Fibroblast of the aortic adventitia (primary cell): Measurements from ENCODE around the gene CORO7. TPM values are rescaled to one million over a fixed set of nuclear protein-coding genes. Genes with fewer than 3 reads are reported as not detected.

Experiments used
- DNase-seq: peaks from one replicate; pipeline ENCODE4 v3.0.0-alpha.2; 2010; ENCODE audit warnings: low read depth
- H3K4me3 ChIP-seq: 2 replicates; pipeline ENCODE4 v1.5.1; 2011; ENCODE audit warnings: low read depth, mild to moderate bottlenecking, control low read depth, low read length, moderate library complexity
- total RNA-seq: library from RNA; depleted of rRNA; stranded (reverse); fragments of >200 nt; gene quantifications from 2 replicates; pipeline ENCODE4 v1.2.3, GENCODE V29; 2012; ENCODE audit warnings: low replicate concordance
- TF ChIP-seq, protein P1 (sequence below): IDR thresholded peaks from 2 replicates; pipeline ENCODE4 v1.5.1; 2011; ENCODE audit warnings: mild to moderate bottlenecking, low read length, control low read depth, inconsistent platforms; ENCODE audit not compliant: insufficient read depth

CORO7 gene
- total RNA-seq, 1 donor: 16.7 TPM

DNA sequence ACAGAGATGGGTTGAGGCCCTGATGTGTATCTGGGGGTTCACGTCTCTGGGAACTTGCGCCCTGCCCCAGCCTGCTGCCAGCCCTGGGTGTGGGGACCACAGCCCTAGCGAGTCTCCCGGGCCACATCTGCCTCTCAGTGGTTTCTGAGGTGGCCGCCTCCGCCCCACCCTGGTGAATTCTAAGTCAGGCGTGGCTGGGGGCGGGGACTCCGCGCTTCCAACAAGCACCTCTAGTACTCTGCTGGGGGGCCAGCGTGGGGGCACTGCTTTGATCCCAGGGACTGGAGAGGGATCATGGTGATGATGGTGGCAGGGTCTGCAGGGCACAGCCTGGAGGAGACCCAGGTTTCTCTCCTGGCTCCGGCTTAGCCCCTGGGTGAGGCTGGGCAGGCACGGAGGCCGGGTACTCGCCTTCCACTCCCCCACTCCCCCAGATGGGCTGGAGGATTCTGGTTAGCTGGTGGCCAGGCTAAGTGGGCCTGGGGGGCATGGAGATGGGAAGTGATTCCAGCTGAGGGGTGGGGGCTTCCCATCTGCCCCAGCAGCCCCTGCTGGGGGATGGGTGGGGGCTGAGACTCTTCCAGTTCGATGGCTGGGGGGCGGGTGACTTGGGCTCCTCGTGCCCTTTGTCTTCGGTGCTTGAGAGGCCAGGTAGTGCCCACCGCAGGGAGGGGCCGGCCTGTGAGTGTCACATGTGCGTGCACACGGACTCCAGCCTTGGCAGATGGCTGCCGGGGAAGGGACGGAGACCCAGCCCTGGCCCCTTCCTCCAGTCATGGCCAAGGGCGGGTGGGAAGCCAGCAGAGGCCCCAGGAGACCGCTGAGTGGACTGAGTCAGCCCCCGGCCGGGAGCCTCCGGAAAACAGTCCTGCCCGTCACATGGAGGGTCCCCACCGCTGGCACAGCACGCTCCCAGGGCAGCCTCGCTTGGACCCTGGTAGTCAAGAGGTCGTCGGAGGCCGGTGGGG is 96.7 kb downstream of the CORO7 start:
- TF ChIP-seq, protein P1, sequence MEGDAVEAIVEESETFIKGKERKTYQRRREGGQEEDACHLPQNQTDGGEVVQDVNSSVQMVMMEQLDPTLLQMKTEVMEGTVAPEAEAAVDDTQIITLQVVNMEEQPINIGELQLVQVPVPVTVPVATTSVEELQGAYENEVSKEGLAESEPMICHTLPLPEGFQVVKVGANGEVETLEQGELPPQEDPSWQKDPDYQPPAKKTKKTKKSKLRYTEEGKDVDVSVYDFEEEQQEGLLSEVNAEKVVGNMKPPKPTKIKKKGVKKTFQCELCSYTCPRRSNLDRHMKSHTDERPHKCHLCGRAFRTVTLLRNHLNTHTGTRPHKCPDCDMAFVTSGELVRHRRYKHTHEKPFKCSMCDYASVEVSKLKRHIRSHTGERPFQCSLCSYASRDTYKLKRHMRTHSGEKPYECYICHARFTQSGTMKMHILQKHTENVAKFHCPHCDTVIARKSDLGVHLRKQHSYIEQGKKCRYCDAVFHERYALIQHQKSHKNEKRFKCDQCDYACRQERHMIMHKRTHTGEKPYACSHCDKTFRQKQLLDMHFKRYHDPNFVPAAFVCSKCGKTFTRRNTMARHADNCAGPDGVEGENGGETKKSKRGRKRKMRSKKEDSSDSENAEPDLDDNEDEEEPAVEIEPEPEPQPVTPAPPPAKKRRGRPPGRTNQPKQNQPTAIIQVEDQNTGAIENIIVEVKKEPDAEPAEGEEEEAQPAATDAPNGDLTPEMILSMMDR: no peak
- no peak for DNase-seq
- peak overlapping the region; percentile 86 for H3K4me3 ChIP-seq

DNA sequence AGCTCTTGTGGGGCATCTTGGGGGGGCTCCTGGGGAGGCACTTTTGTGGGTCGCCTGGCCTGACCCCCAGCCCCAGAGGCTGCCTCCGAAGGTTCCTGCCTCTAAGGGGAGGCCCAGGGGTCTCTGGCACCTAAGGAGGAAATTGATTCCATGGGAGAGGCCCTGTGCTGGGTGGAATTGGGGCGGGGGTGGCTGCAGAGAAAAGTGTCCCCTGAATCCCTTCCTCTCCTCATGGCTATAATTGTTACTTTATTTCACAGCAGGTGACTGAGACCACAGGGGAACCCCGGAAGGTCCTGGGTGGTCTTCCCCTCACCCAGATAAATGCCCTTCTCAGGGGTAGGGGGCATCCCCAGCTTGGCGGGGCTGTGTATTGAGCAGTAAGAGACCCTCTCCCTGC is 97.4 kb downstream of the CORO7 start:
- DNase-seq: no peak
- TF ChIP-seq, protein P1: no peak
- H3K4me3 ChIP-seq: peak overlapping the region; percentile 86

DNA sequence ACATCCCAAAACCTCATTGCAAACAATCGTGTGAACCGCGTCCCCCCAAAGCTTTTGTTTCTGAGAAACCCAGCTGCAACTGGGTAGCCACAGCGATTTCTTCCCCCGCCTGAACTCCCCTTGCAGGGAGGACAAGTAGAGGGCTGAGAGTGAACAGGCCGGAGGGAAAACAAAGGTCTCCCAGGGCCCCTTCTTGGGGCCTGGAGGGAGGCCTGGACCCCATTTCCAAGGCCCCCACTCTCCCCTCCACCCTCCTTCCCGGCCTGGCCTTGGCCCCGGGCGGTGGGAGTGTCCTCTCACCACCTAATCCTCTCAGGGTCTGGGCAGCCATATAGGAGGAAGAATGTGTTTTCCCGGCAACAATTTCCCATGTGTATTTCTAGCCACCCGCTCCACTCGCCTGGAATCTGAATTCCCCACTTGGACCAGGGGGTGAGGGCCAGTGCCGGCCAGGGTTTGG is 97.9 kb downstream of the CORO7 start:
- H3K4me3 ChIP-seq: peak overlapping the region; percentile 86
- DNase-seq: peak; percentile 44
- TF ChIP-seq, protein P1: no peak

DNA sequence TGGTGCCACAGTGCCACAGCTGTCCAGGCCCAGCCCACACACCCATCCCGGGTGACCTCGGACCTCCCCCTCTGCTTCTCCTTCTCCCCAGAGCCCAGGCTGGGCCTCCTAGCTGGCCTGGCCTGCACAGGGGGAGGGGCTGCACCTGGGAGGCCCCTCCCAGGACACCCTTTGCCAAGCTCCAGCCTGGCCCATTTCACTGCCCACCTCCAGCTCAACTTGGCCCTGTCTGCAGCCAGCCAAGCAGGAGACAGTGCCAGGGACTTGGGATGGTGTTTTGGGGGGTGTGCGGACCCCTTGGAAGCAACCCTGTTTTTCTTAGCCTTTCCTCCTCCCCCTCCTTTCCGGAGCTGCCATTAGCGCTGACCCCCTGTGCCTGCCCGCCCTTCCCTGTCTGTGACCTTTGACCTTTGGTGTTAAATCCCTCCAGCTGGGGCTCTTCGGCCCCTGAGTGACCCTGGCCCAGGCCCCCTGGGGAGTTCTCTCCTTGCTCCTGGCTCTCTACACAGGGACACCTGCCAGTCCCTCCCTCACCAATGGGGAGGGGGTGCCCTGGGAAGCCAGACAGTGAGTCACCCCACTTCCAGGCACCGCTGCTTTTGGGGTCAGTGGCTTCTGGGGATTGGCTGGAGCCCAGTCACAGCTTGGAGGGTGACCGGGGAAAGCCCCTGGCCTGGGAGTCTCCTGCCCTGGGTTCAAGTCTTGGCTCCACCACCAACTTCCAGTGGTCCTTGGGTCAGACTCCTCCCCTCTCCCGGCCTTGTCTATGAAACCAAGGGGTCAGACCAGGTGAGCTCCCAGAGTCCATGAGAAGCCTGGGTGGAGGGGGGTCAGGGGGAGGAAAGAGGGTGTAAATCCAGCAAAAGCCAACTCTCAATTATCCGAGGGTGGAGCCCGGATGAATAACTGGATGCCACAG is 98.6 kb downstream of the CORO7 start:
- peak; percentile 63 for DNase-seq
- TF ChIP-seq, protein P1: no peak
- peak overlapping the region; percentile 86 for H3K4me3 ChIP-seq

DNA sequence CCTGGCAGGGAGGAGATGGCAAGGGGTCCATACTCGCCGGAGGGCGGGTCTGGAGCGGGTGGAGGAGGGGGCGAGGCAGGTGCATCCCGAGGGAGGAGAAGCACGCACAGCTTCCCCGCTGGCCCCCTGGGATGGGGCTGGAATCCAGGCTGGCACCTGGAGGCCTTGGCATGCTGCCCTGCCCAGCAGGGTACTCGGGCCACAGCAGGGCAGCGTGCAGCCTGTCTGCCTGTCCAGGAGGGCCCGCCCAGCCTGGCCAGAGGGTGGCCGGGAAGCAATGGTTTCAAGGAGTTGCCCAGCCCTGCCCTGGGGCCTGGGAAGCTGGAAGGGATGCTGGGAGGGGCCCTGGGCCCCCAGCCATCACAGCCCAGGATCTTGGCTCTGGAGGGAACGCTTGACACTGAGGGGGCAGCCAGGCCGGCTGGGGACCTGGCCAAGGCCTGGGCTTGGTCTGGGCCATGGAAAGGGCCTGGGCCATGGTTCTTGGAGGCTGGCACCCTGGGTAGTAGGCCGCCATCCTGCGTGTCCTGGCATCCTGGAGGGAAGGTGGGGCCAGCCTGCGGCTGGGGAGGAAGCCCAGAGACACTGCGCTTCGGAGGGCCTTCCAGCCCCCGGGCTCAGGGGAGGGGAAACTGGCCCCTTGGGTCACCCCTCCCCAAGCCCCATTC is 99.4 kb downstream of the CORO7 start:
- TF ChIP-seq, protein P1: no peak
- peak; percentile 79 for DNase-seq
- H3K4me3 ChIP-seq: peak overlapping the region; percentile 86
